Tibial nerve (tissue), 4 donors: Measurements from ENCODE around the gene PDLIM5. TPM values are rescaled to one million over a fixed set of nuclear protein-coding genes. Genes with fewer than 3 reads are reported as not detected.

Experiments
- DNase-seq, 2 donors: peaks; one replicate each; pipeline ENCODE4 v3.0.0-alpha.2; 2019; ENCODE audit warnings: low spot score in 2 of 2
- H3K27ac ChIP-seq, 4 donors: fragments of 200-600 bp; sonication (generic) in 3 of 4; one replicate each; pipeline ENCODE4 v1.5.1; 2017 to 2019; ENCODE audit warnings: mild to moderate bottlenecking in 1 of 4
- H3K27me3 ChIP-seq, 2 donors: fragments of 200-600 bp; sonication (generic) in 1 of 2; one replicate each; pipeline versions ENCODE4 v1.5.1 to v1.6.0; 2017 to 2019
- H3K36me3 ChIP-seq, 3 donors: fragments of 200-600 bp; sonication (generic); one replicate each; pipeline ENCODE4 v1.5.1; 2018 to 2019
- H3K4me1 ChIP-seq, 4 donors: fragments of 200-600 bp; sonication (generic) in 3 of 4; one replicate each; pipeline ENCODE4 v1.5.1; 2017 to 2019
- H3K4me3 ChIP-seq, 4 donors: fragments of 200-600 bp; sonication (generic) in 3 of 4; one replicate each; pipeline ENCODE4 v1.5.1; 2017 to 2019; ENCODE audit warnings: mild to moderate bottlenecking in 1 of 4, moderate library complexity in 1 of 4
- H3K9me3 ChIP-seq, 4 donors: fragments of 200-600 bp; sonication (generic) in 3 of 4; one replicate each; pipeline ENCODE4 v1.5.1; 2017 to 2019
- CTCF ChIP-seq, 5 experiments: fragments of 200-600 bp in 3 of 5; fragments of 450-650 bp in 2 of 5; sonication (generic) in 3 of 5; IDR thresholded peaks; one replicate each; pipeline ENCODE4 v1.5.1; 2016 to 2019; ENCODE audit warnings: antibody characterized with exemption in 5 of 5, mild to moderate bottlenecking in 3 of 5, moderate library complexity in 2 of 5
- EP300 ChIP-seq, 2 donors: sonication (generic); formaldehyde crosslinking; IDR thresholded peaks; one replicate each; pipeline ENCODE4 v1.6.1; 2017; ENCODE audit warnings: antibody characterized with exemption in 2 of 2, mild to moderate bottlenecking in 1 of 2
- POLR2A ChIP-seq, 2 donors: fragments of 450-650 bp; IDR thresholded peaks; one replicate each; pipeline ENCODE4 v1.6.1; 2017; ENCODE audit warnings: antibody characterized with exemption in 2 of 2, mild to moderate bottlenecking in 2 of 2, moderate library complexity in 2 of 2
- WGBS, 2 donors: methylation state at CpG; one replicate each; pipeline ENCODE4 v1.1.5; 2018; 5-methylcytosine and 5-hydroxymethylcytosine counted together
- total RNA-seq, 4 donors: library from RNA; depleted of rRNA; stranded (reverse); fragments of >200 nt; gene quantifications; one replicate each; pipeline ENCODE4 v1.1.0, GENCODE V29; 2016

PDLIM5 gene
- total RNA-seq, 4 donors from 2014 or later: 73.5 to 117 (median 98.2) TPM

- peaks cover 0 to 31% (median 2%) of the 10 kb centered on the region in 4 donors for H3K4me1 ChIP-seq
- WGBS, 2 donors: 84 to 86% methylated on average over 9 of the region's 9 CpGs
- DNase-seq: no peak
- H3K27ac ChIP-seq: no peak overlapping the region
- H3K9me3 ChIP-seq: no peaks in the 10 kb centered on the region
- H3K36me3 ChIP-seq: peaks cover 0 to 5% (median 0%) of the 10 kb centered on the region in 3 donors
- no peaks in the 10 kb centered on the region for H3K27me3 ChIP-seq
- TF ChIP-seq POLR2A (IDR thresholded peaks at IDR 0.05): no peak
- TF ChIP-seq EP300 (IDR thresholded peaks at IDR 0.05): no peak
- TF ChIP-seq CTCF (IDR thresholded peaks at IDR 0.05): no peak
- H3K4me3 ChIP-seq: no peak overlapping the region
Measured at GRCh38 chr4:94574050-94574449, 122.3 kb downstream of the PDLIM5 start.

GRCh38 chr4:94574616-94575015, 122.9 kb downstream of the PDLIM5 start:
- Histone ChIP-seq H3K4me1 (peaks cover 0 to 31% (median 2%) of the 10 kb centered on the region in 4 donors), H3K4me3 (no peak overlapping the region), H3K27ac (no peak overlapping the region), H3K36me3 (peaks cover 0 to 5% (median 0%) of the 10 kb centered on the region in 3 donors), H3K9me3 (no peaks in the 10 kb centered on the region), H3K27me3 (no peaks in the 10 kb centered on the region)
- DNase-seq: no peak
- TF ChIP-seq CTCF (IDR thresholded peaks at IDR 0.05) (no peak), POLR2A (IDR thresholded peaks at IDR 0.05) (no peak), EP300 (IDR thresholded peaks at IDR 0.05) (no peak)
- 57 to 63% methylated on average over 3 of the region's 3 CpGs for WGBS, 2 donors

- DNase-seq: no peak
- H3K4me3 ChIP-seq: no peak overlapping the region
- peaks cover 0 to 5% (median 0%) of the 10 kb centered on the region in 3 donors for H3K36me3 ChIP-seq
- no peaks in the 10 kb centered on the region for H3K9me3 ChIP-seq
- WGBS, 2 donors: 94 to 95% methylated on average over 10 of the region's 10 CpGs
- TF ChIP-seq CTCF (IDR thresholded peaks at IDR 0.05): no peak
- no peak for TF ChIP-seq EP300 (IDR thresholded peaks at IDR 0.05)
- TF ChIP-seq POLR2A (IDR thresholded peaks at IDR 0.05): no peak
- H3K4me1 ChIP-seq: peaks cover 0 to 31% (median 2%) of the 10 kb centered on the region in 4 donors
- no peaks in the 10 kb centered on the region for H3K27me3 ChIP-seq
- H3K27ac ChIP-seq: no peak overlapping the region
Measured at GRCh38 chr4:94575652-94576051, 123.9 kb downstream of the PDLIM5 start.

- no peaks in the 10 kb centered on the region for H3K27me3 ChIP-seq
- H3K27ac ChIP-seq: no peak overlapping the region
- H3K4me1 ChIP-seq: peaks cover 0 to 28% (median 2%) of the 10 kb centered on the region in 4 donors
- TF ChIP-seq POLR2A (IDR thresholded peaks at IDR 0.05) (no peak), EP300 (IDR thresholded peaks at IDR 0.05) (no peak), CTCF (IDR thresholded peaks at IDR 0.05) (no peak)
- H3K9me3 ChIP-seq: no peaks in the 10 kb centered on the region
- H3K36me3 ChIP-seq: peaks cover 0 to 5% (median 0%) of the 10 kb centered on the region in 3 donors
- 62 to 66% methylated on average over 3 of the region's 3 CpGs for WGBS, 2 donors
- no peak for DNase-seq
- no peak overlapping the region for H3K4me3 ChIP-seq
Measured at GRCh38 chr4:94576210-94576609, 124.5 kb downstream of the PDLIM5 start.

GRCh38 chr4:94577136-94577535, 125.4 kb downstream of the PDLIM5 start:
- H3K27ac ChIP-seq: no peak overlapping the region
- H3K4me3 ChIP-seq: no peak overlapping the region
- no peaks in the 10 kb centered on the region for H3K27me3 ChIP-seq
- WGBS, 2 donors: 24 to 33% methylated on average over 1 of the region's 1 CpG
- no peaks in the 10 kb centered on the region for H3K9me3 ChIP-seq
- H3K36me3 ChIP-seq: peaks cover 0 to 5% (median 0%) of the 10 kb centered on the region in 3 donors
- H3K4me1 ChIP-seq: peaks cover 0 to 26% (median 2%) of the 10 kb centered on the region in 4 donors
- DNase-seq: peak in 1 of 2 donors; percentile 28
- no peak for TF ChIP-seq POLR2A (IDR thresholded peaks at IDR 0.05)
- TF ChIP-seq CTCF (IDR thresholded peaks at IDR 0.05): no peak
- no peak for TF ChIP-seq EP300 (IDR thresholded peaks at IDR 0.05)
